ENCODE data around the gene ARL4C. TPM values are rescaled to one million over a fixed set of nuclear protein-coding genes. Genes with fewer than 3 reads are reported as not detected.
A peak's percentile ranks its signal among the peaks of the same experiment; 100 is the strongest.

ARL4C gene
- total RNA-seq, 1 donor from 2014 or later, result 20.9 TPM

GRCh38 chr2:234448506-234449184 is 48.2 kb downstream of the ARL4C start:
- Mint-ChIP-seq H3K4me3 (no peak overlapping the region), H3K9me3 (no peaks in the 10 kb centered on the region), H3K4me1 (peaks cover 87% of the 10 kb centered on the region), H3K27me3 (no peaks in the 10 kb centered on the region), H3K27ac (peak overlapping the region; percentile 96), H3K36me3 (ENCODE audit: low read depth) (no peaks in the 10 kb centered on the region)
- ChIA-PET POLR2A (interaction anchor here (0.6 to 4.8 kb wide), 3 partner anchors 23 to 123 kb away, joined by 3 to 64 read pairs (median 5); no protein-coding TSS in a partner anchor), CTCF (no interaction called here)
- no peak for DNase-seq
- TF ChIP-seq CTCF (IDR thresholded peaks at IDR 0.05), result no peak
- ATAC-seq (ENCODE audit: low read depth), result no peak
- intact Hi-C loops (cut with micrococcal nuclease), result loop anchor here (5.0 kb wide), 1 partner anchor 36 kb away; no protein-coding TSS in a partner anchor

- intact Hi-C loops (cut with micrococcal nuclease), result loop anchor here (5.0 kb wide), 1 partner anchor 36 kb away; no protein-coding TSS in a partner anchor
- peak overlapping the region; percentile 96 for H3K27ac Mint-ChIP-seq
- TF ChIP-seq CTCF (IDR thresholded peaks at IDR 0.05), result no peak
- H3K27me3 Mint-ChIP-seq, result no peaks in the 10 kb centered on the region
- H3K4me3 Mint-ChIP-seq, result no peak overlapping the region
- CTCF ChIA-PET, result no interaction called here
- DNase-seq, result no peak
- H3K36me3 Mint-ChIP-seq (ENCODE audit: low read depth), result no peaks in the 10 kb centered on the region
- ATAC-seq (ENCODE audit: low read depth), result no peak
- peaks cover 87% of the 10 kb centered on the region for H3K4me1 Mint-ChIP-seq
- H3K9me3 Mint-ChIP-seq, result no peaks in the 10 kb centered on the region
- POLR2A ChIA-PET, result interaction anchor here (0.6 to 4.8 kb wide), 3 partner anchors 22 to 124 kb away, joined by 3 to 64 read pairs (median 5); no protein-coding TSS in a partner anchor
These were observed 48.9 kb downstream of the ARL4C start for GRCh38 chr2:234447963-234448362.

- ATAC-seq (ENCODE audit: low read depth) (no peak), DNase-seq (no peak)
- H3K4me1 Mint-ChIP-seq, result peaks cover 87% of the 10 kb centered on the region
- no peaks in the 10 kb centered on the region for H3K27me3 Mint-ChIP-seq
- no peaks in the 10 kb centered on the region for H3K9me3 Mint-ChIP-seq
- ChIA-PET CTCF (interaction anchor here (0.8 to 1.9 kb wide), 6 partner anchors 22 to 283 kb away, joined by 3 to 10 read pairs (median 3); partner anchors contain the start of gene ARL4C), POLR2A (interaction anchor here (1.1 to 4.8 kb wide), 12 partner anchors 9 to 138 kb away, joined by 3 to 64 read pairs (median 6); no protein-coding TSS in a partner anchor)
- peak overlapping the region; percentile 9 for H3K4me3 Mint-ChIP-seq
- peak overlapping the region; percentile 96 for H3K27ac Mint-ChIP-seq
- intact Hi-C loops (cut with micrococcal nuclease), result loop anchor here (5.0 kb wide), 1 partner anchor 35 kb away; no protein-coding TSS in a partner anchor
- H3K36me3 Mint-ChIP-seq (ENCODE audit: low read depth), result no peaks in the 10 kb centered on the region
- no peak for TF ChIP-seq CTCF (IDR thresholded peaks at IDR 0.05)
These were observed 49.7 kb downstream of the ARL4C start for GRCh38 chr2:234447189-234447588.

- no peaks in the 10 kb centered on the region for H3K27me3 Mint-ChIP-seq
- TF ChIP-seq CTCF (IDR thresholded peaks at IDR 0.05), result no peak
- ChIA-PET CTCF (interaction anchor here (0.7 to 1.9 kb wide), 8 partner anchors 8 to 282 kb away, joined by 3 to 10 read pairs (median 3); partner anchors contain the start of gene ARL4C), POLR2A (interaction anchor here (0.6 to 4.8 kb wide), 19 partner anchors 8 to 311 kb away, joined by 3 to 64 read pairs (median 4); partner anchors contain the start of gene ARL4C)
- H3K9me3 Mint-ChIP-seq, result no peaks in the 10 kb centered on the region
- intact Hi-C loops (cut with micrococcal nuclease), result loop anchor here (1.0 to 5.0 kb wide), 6 partner anchors 20 to 156 kb away; no protein-coding TSS in a partner anchor
- no peaks in the 10 kb centered on the region for H3K36me3 Mint-ChIP-seq (ENCODE audit: low read depth)
- peaks cover 83% of the 10 kb centered on the region for H3K4me1 Mint-ChIP-seq
- H3K27ac Mint-ChIP-seq, result peak overlapping the region; percentile 96
- ATAC-seq (ENCODE audit: low read depth) (peak; percentile 93), DNase-seq (peak; percentile 68)
- H3K4me3 Mint-ChIP-seq, result peak overlapping the region; percentile 66
These were observed 50.3 kb downstream of the ARL4C start for GRCh38 chr2:234446404-234447076.

Measured in activated B cell treated with CpG ODN at 0.5 μM for 24 hours (primary cell).